Measurements from ENCODE around the gene MCC. TPM values are rescaled to one million over a fixed set of nuclear protein-coding genes. Genes with fewer than 3 reads are reported as not detected.

The MCC gene
- total and polyA plus RNA-seq, 12 donors: 1.8 to 12.6 (median 8.9) TPM

DNA sequence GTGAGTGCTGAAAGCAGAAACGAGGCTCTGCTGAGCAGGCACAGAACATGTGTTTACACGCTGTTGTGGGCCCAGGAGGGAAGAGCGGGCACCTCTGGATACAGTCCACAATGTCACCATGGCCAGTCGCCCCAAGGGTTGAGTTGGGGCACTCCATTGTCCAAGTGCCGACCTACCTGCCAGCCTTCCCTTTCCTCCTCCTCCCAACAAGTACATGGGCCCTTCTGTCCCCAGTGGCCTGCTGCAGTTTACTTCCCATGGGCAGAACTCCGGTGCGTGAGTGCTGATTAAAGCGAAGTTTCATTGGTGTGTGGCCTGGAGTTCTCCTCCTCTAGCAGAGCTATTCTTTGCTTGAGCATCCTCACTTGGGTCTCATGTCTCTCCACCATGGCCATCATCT lies 461.2 kb downstream of the MCC start:
- Histone ChIP-seq H3K9me3 (replicated peaks in 1 of 3) (no peaks in the 10 kb centered on the region), H3K36me3 (replicated peaks in 1 of 2) (peaks cover 0 to 26% of the 10 kb centered on the region in 2 donors), H3K4me3 (no peak overlapping the region), H3K4me1 (replicated peaks in 1 of 2) (no peaks in the 10 kb centered on the region), H3K27ac (no peak overlapping the region), H3K27me3 (no peaks in the 10 kb centered on the region)
- no peak for DNase-seq
- intact Hi-C loops (cut with DNase I): no loop called here
- 83 to 92% (median 84%) methylated on average over 7 to 8 of the region's 8 CpGs for WGBS, 4 donors
- TF ChIP-seq, protein P1, sequence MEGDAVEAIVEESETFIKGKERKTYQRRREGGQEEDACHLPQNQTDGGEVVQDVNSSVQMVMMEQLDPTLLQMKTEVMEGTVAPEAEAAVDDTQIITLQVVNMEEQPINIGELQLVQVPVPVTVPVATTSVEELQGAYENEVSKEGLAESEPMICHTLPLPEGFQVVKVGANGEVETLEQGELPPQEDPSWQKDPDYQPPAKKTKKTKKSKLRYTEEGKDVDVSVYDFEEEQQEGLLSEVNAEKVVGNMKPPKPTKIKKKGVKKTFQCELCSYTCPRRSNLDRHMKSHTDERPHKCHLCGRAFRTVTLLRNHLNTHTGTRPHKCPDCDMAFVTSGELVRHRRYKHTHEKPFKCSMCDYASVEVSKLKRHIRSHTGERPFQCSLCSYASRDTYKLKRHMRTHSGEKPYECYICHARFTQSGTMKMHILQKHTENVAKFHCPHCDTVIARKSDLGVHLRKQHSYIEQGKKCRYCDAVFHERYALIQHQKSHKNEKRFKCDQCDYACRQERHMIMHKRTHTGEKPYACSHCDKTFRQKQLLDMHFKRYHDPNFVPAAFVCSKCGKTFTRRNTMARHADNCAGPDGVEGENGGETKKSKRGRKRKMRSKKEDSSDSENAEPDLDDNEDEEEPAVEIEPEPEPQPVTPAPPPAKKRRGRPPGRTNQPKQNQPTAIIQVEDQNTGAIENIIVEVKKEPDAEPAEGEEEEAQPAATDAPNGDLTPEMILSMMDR (IDR thresholded peaks at IDR 0.05): no peak
- no peak for TF ChIP-seq POLR2A (IDR thresholded peaks at IDR 0.05)

DNA sequence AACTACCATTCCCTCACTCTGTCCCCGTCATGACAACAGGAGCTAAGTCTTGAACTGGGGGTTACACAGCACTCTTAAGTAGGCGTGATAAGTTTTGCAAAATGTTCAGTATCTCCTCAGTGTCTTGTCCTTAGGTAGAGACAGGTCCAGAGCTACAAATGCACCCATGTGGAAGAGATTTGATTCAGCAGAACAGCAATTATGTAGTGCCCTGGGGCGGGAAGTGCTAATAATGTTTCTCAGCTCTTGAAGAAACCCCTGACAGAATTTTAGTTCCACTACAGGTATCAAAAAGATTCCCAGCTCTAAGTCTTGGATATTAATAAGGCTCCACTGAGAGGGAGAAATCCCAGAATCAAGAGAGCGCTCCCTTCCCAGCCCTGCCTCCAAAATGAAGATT lies 462.0 kb downstream of the MCC start:
- Histone ChIP-seq H3K36me3 (replicated peaks in 1 of 2) (peaks cover 0 to 26% of the 10 kb centered on the region in 2 donors), H3K27me3 (no peaks in the 10 kb centered on the region), H3K4me3 (no peak overlapping the region), H3K9me3 (replicated peaks in 1 of 3) (no peaks in the 10 kb centered on the region), H3K4me1 (replicated peaks in 1 of 2) (no peaks in the 10 kb centered on the region), H3K27ac (no peak overlapping the region)
- TF ChIP-seq, protein P1 (IDR thresholded peaks at IDR 0.05): no peak
- TF ChIP-seq POLR2A (IDR thresholded peaks at IDR 0.05): no peak
- no peak for DNase-seq
- intact Hi-C loops (cut with DNase I): no loop called here
- WGBS, 4 donors: 91 to 95% (median 95%) methylated on average over 4 of the region's 4 CpGs

DNA sequence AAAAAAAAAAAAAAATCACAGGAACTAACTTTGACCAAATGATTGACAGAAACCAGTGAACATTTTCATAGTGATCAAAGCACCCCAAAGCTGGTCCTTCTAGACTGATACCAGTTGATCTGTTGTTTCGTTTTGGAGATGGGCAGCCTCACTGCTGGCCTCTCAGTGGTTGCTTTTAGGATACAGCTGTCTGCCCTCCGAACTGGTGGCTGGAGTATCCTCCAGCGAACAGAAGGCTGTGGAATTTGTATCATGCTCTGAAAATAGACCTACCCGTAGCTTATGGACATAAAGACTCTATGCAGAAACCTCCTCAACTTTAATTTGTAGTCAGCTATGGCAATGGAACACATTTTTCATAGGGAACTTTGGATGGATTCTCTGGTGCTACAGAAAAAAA lies 462.7 kb downstream of the MCC start:
- Histone ChIP-seq H3K9me3 (replicated peaks in 1 of 3) (no peaks in the 10 kb centered on the region), H3K36me3 (replicated peaks in 1 of 2) (peaks cover 0 to 26% of the 10 kb centered on the region in 2 donors), H3K4me1 (replicated peaks in 1 of 2) (no peaks in the 10 kb centered on the region), H3K27me3 (no peaks in the 10 kb centered on the region), H3K27ac (no peak overlapping the region), H3K4me3 (no peak overlapping the region)
- WGBS, 4 donors: 91 to 94% (median 92%) methylated on average over 4 of the region's 4 CpGs
- TF ChIP-seq, protein P1 (IDR thresholded peaks at IDR 0.05): no peak
- no peak for TF ChIP-seq POLR2A (IDR thresholded peaks at IDR 0.05)
- no peak for DNase-seq
- intact Hi-C loops (cut with DNase I): no loop called here

DNA sequence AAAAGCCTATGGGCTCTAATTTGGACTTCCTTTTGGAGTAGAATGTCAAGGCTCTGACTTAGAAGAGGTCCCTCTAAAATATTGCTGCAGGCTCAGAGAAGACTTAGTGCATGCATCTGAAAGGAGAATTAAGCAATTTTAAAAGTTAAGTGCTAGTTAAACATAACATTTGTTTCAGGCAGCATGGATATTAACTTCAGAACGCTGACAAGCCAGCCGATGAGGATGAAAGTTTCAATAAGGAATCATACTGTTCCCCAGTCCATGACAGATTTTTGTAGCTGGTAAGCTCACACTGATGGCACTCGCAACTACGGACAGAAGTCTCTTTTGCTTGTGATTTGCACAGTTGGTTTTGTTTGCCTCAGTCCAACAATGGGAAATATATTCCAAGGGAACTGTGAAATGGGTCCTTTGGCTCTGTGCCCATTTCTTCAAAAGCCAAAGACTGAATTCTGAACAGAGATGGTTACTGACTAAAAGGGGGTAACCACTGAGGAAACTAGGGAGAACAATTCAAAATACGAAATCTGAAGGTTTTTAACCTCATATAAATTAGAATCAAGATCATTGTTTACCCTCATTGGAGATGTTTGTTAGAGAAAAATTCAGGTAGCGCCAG lies 464.1 kb downstream of the MCC start:
- no peaks in the 10 kb centered on the region for H3K4me1 ChIP-seq (replicated peaks in 1 of 2)
- no peaks in the 10 kb centered on the region for H3K27me3 ChIP-seq
- WGBS, 4 donors: 82 to 93% (median 88%) methylated on average over 6 of the region's 6 CpGs
- DNase-seq: no peak
- H3K9me3 ChIP-seq (replicated peaks in 1 of 3): no peaks in the 10 kb centered on the region
- H3K27ac ChIP-seq: no peak overlapping the region
- H3K4me3 ChIP-seq: no peak overlapping the region
- H3K36me3 ChIP-seq (replicated peaks in 1 of 2): peaks cover 0 to 26% of the 10 kb centered on the region in 2 donors
- TF ChIP-seq POLR2A (IDR thresholded peaks at IDR 0.05): no peak
- TF ChIP-seq, protein P1 (IDR thresholded peaks at IDR 0.05): no peak
- intact Hi-C loops (cut with DNase I): no loop called here
